GM21825 (cell line): ENCODE data around the gene HLA-DMA.
"Not testable (repeated sequence)": the region's sequence is repeated elsewhere in the genome, so short reads cannot be mapped to it uniquely, and the experiment has no call there.

Source experiments
- ATAC-seq: cut with Tn5 transposase; IDR thresholded peaks from one replicate; pipeline ENCODE4 v1.9.1; 2021; ENCODE audit warnings: mild to moderate bottlenecking, moderate library complexity; ENCODE audit not compliant: unreplicated experiment

The HLA-DMA gene

GRCh38 chr6:32956176-32956575, 3.3 kb upstream of the HLA-DMA start:
- no peak for ATAC-seq

- ATAC-seq, result no peak
These were observed 2.3 kb upstream of the HLA-DMA start for GRCh38 chr6:32954986-32955802.

- no peak for ATAC-seq
These were observed 1.4 kb upstream of the HLA-DMA start for GRCh38 chr6:32954267-32954666.

GRCh38 chr6:32953775-32954174, 878 bp upstream of the HLA-DMA start:
- no peak for ATAC-seq

- no peak for ATAC-seq
These were observed 2.4 kb downstream of the HLA-DMA start for GRCh38 chr6:32950449-32950848.

GRCh38 chr6:32950010-32950409, 2.9 kb downstream of the HLA-DMA start:
- no peak for ATAC-seq

- ATAC-seq, result no peak
These were observed 3.8 kb downstream of the HLA-DMA start for GRCh38 chr6:32949113-32949512.

GRCh38 chr6:32947552-32948465, 5.1 kb downstream of the HLA-DMA start:
- no peak for ATAC-seq

GRCh38 chr6:32946893-32947292, 6.0 kb downstream of the HLA-DMA start:
- no peak for ATAC-seq

- ATAC-seq, result no peak
These were observed 6.9 kb downstream of the HLA-DMA start for GRCh38 chr6:32945953-32946352.

- no peak for ATAC-seq
These were observed 7.7 kb downstream of the HLA-DMA start for GRCh38 chr6:32945108-32945760.

- peak; percentile 42 for ATAC-seq
These were observed 8.8 kb downstream of the HLA-DMA start for GRCh38 chr6:32943864-32944649.

GRCh38 chr6:32942555-32943123, 10.3 kb downstream of the HLA-DMA start:
- ATAC-seq, result not testable (repeated sequence)

- ATAC-seq, result peak; percentile 44
These were observed 11.6 kb downstream of the HLA-DMA start for GRCh38 chr6:32941214-32941768.

GRCh38 chr6:32940656-32941213, 12.2 kb downstream of the HLA-DMA start, which contains the start of gene HLA-DMB:
Gene HLA-DMB, minus strand, starts transcription at chr6:32941028. Its CDS starts 221 bp downstream, at chr6:32940807.
- peak; percentile 41 for ATAC-seq

- ATAC-seq, result no peak
These were observed 14.4 kb downstream of the HLA-DMA start for GRCh38 chr6:32938494-32938893.

- no peak for ATAC-seq
These were observed 15.7 kb downstream of the HLA-DMA start for GRCh38 chr6:32937230-32937633.

GRCh38 chr6:32936239-32937152, 16.4 kb downstream of the HLA-DMA start:
- ATAC-seq, result no peak
